Adrenal gland (tissue), 5 donors: ENCODE measurements around the gene CLIC4.

ENCODE experiments used
- POLR2A ChIP-seq, 2 donors: fragments of 450-650 bp; IDR thresholded peaks; one replicate each; pipeline ENCODE4 v1.6.1; 2017; ENCODE audit warnings: antibody characterized with exemption in 2 of 2, mild to moderate bottlenecking in 2 of 2, moderate library complexity in 1 of 2
- TF ChIP-seq, protein P1 (sequence below), 6 experiments: fragments of 450-650 bp in 4 of 6; fragments of 200-600 bp in 2 of 6; sonication (generic) in 1 of 6; IDR thresholded peaks; 1 replicate in 5 of 6; 2 replicates in 1 of 6; pipeline versions ENCODE4 v1.5.1 to v1.8.0; 2016 to 2021; ENCODE audit warnings: antibody characterized with exemption in 6 of 6, mild to moderate bottlenecking in 2 of 6, moderate library complexity in 1 of 6
- donor health status: DM: no; HTN: no; CAD: no.

DNA sequence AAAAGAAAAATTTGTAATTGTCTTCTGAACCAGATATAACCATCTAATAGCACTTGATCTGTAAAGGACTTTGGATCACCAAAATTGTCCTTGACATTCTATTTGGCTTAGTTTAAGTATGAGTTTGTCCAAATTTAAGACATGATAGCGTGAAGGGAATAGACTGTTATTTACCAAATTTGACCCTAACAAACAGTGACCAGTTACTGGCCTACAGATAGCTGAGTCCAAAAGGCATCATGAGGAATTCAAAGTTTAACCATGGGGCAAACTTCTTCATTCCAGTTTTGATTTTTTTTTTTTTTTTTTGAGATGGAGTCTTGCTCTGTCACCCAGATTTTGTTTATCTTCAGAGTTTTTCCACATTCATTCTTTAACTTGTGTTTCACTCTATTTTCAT is 38.5 kb downstream of the CLIC4 start:
- TF ChIP-seq, protein P1, sequence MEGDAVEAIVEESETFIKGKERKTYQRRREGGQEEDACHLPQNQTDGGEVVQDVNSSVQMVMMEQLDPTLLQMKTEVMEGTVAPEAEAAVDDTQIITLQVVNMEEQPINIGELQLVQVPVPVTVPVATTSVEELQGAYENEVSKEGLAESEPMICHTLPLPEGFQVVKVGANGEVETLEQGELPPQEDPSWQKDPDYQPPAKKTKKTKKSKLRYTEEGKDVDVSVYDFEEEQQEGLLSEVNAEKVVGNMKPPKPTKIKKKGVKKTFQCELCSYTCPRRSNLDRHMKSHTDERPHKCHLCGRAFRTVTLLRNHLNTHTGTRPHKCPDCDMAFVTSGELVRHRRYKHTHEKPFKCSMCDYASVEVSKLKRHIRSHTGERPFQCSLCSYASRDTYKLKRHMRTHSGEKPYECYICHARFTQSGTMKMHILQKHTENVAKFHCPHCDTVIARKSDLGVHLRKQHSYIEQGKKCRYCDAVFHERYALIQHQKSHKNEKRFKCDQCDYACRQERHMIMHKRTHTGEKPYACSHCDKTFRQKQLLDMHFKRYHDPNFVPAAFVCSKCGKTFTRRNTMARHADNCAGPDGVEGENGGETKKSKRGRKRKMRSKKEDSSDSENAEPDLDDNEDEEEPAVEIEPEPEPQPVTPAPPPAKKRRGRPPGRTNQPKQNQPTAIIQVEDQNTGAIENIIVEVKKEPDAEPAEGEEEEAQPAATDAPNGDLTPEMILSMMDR (IDR thresholded peaks at IDR 0.05), result no peak
- TF ChIP-seq POLR2A (IDR thresholded peaks at IDR 0.05), result no peak
